H9 (cell line): ENCODE measurements around the gene VASH1. TPM values are rescaled to one million over a fixed set of nuclear protein-coding genes. Genes with fewer than 3 reads are reported as not detected.
A peak's percentile ranks its signal among the peaks of the same experiment; 100 is the strongest.

ENCODE experiments used
- DNase-seq: peaks from one replicate; pipeline ENCODE4 v3.0.0-alpha.2; 2017
- H2AFZ ChIP-seq: one replicate; pipeline ENCODE4 v1.6.1; 2013; ENCODE audit warnings: mild to moderate bottlenecking, low read length, control low read depth, moderate library complexity
- H2AK5ac ChIP-seq: 2 replicates; pipeline ENCODE4 v1.6.1; 2013; ENCODE audit warnings: low read length, control low read depth, mixed read lengths; ENCODE audit not compliant: insufficient read length
- H2BK120ac ChIP-seq: one replicate; pipeline ENCODE4 v1.6.1; 2013; ENCODE audit warnings: low read depth, mild to moderate bottlenecking, low read length, control low read depth, inconsistent platforms; ENCODE audit not compliant: poor library complexity, severe bottlenecking
- H2BK12ac ChIP-seq: 2 replicates; pipeline ENCODE4 v1.6.1; 2013; ENCODE audit warnings: low read length, control low read depth, mixed read lengths, low read depth; ENCODE audit not compliant: insufficient read length
- H2BK15ac ChIP-seq: 2 replicates; pipeline ENCODE4 v1.6.1; 2013; ENCODE audit warnings: low read depth, low read length, control low read depth
- H2BK20ac ChIP-seq: one replicate; pipeline ENCODE4 v1.6.1; 2013; ENCODE audit warnings: low read depth, mild to moderate bottlenecking, low read length, control low read depth, inconsistent platforms; ENCODE audit not compliant: poor library complexity, severe bottlenecking
- H2BK5ac ChIP-seq: 2 replicates; pipeline ENCODE4 v1.6.1; 2013; ENCODE audit warnings: low read length, control low read depth, mixed read lengths; ENCODE audit not compliant: insufficient read length
- H3K14ac ChIP-seq: 2 replicates; pipeline ENCODE4 v1.6.1; 2013; ENCODE audit warnings: low read length, control low read depth; ENCODE audit not compliant: insufficient read depth
- H3K18ac ChIP-seq: 2 replicates; pipeline ENCODE4 v1.6.1; 2013; ENCODE audit warnings: low read depth, mild to moderate bottlenecking, mixed read lengths, low read length, control low read depth; ENCODE audit not compliant: insufficient read length
- H3K23ac ChIP-seq: 2 replicates; pipeline ENCODE4 v1.6.1; 2013; ENCODE audit warnings: low read length, control low read depth, mixed read lengths, low read depth; ENCODE audit not compliant: insufficient read length
- H3K23me2 ChIP-seq: 2 replicates; pipeline ENCODE4 v1.6.1; 2013; ENCODE audit warnings: low read depth, mild to moderate bottlenecking, mixed read lengths, low read length, control low read depth; ENCODE audit not compliant: insufficient read length, poor library complexity, severe bottlenecking
- H3K27ac ChIP-seq: 2 replicates; pipeline ENCODE4 v1.5.1; 2013; ENCODE audit warnings: low read length, control low read depth, mixed read lengths, low read depth; ENCODE audit not compliant: insufficient read length
- H3K27me3 ChIP-seq: 2 replicates; pipeline ENCODE4 v1.6.1; 2013; ENCODE audit warnings: low read length, control low read depth, inconsistent platforms; ENCODE audit not compliant: insufficient read depth
- H3K4ac ChIP-seq: 2 replicates; pipeline ENCODE4 v1.6.1; 2013; ENCODE audit warnings: low read depth, mild to moderate bottlenecking, control low read depth, inconsistent platforms, low read length, moderate library complexity
- H3K4me1 ChIP-seq: 2 replicates; pipeline ENCODE4 v1.6.1; 2013; ENCODE audit warnings: low read length, control low read depth, inconsistent platforms; ENCODE audit not compliant: insufficient read depth
- H3K4me2 ChIP-seq: 2 replicates; pipeline ENCODE4 v1.6.1; 2013; ENCODE audit warnings: low read length, control low read depth, mixed read lengths; ENCODE audit not compliant: insufficient read length, insufficient read depth
- H3K56ac ChIP-seq: 2 replicates; pipeline ENCODE4 v1.6.1; 2013; ENCODE audit warnings: low read depth, mild to moderate bottlenecking, mixed read lengths, low read length, control low read depth; ENCODE audit not compliant: insufficient read length
- H3K79me1 ChIP-seq: 2 replicates; pipeline ENCODE4 v1.6.1; 2013; ENCODE audit warnings: low read depth, mild to moderate bottlenecking, moderate library complexity, low read length, control low read depth, inconsistent platforms; ENCODE audit not compliant: insufficient read depth, poor library complexity, severe bottlenecking
- H3K79me2 ChIP-seq: 2 replicates; pipeline ENCODE4 v1.6.1; 2013; ENCODE audit warnings: low read length, control low read depth, inconsistent platforms; ENCODE audit not compliant: insufficient read depth
- H3K9ac ChIP-seq: 2 replicates; pipeline ENCODE4 v1.6.1; 2013; ENCODE audit warnings: low read length, control low read depth, mixed read lengths; ENCODE audit not compliant: insufficient read length; ENCODE audit errors: extremely low read depth
- H3K9me3 ChIP-seq: one replicate; pipeline ENCODE4 v1.6.1; 2013; ENCODE audit warnings: low read depth, low read length, inconsistent platforms; ENCODE audit not compliant: control insufficient read depth
- H3T11ph ChIP-seq: one replicate; pipeline ENCODE4 v1.6.1; 2013; ENCODE audit warnings: mild to moderate bottlenecking, low read length, control low read depth, inconsistent platforms
- H4K20me1 ChIP-seq: one replicate; pipeline ENCODE4 v1.6.1; 2013; ENCODE audit not compliant: control insufficient read depth, insufficient read length, insufficient read depth
- H4K5ac ChIP-seq: 2 replicates; pipeline ENCODE4 v1.6.1; 2013; ENCODE audit warnings: low read depth, mild to moderate bottlenecking, mixed read lengths, low read length, control low read depth; ENCODE audit not compliant: insufficient read length
- H4K8ac ChIP-seq: replicated peaks from 2 replicates; pipeline ENCODE4 v1.6.1; 2013; ENCODE audit warnings: low read length, control low read depth, mixed read lengths, low read depth; ENCODE audit not compliant: insufficient read length
- H4K91ac ChIP-seq: 2 replicates; pipeline ENCODE4 v1.6.1; 2013; ENCODE audit warnings: low read depth, mild to moderate bottlenecking, moderate library complexity, mixed read lengths, low read length, control low read depth; ENCODE audit not compliant: insufficient read length
- H3K27ac Mint-ChIP-seq, 3 experiments: 2 replicates in 2 of 3; 3 replicates in 1 of 3; pipeline ENCODE4 v1.8.0; 2020 to 2021; ENCODE audit warnings: mixed read lengths in 3 of 3, mild to moderate bottlenecking in 1 of 3, moderate library complexity in 1 of 3
- H3K27me3 Mint-ChIP-seq: 2 replicates; pipeline ENCODE4 v1.8.0; 2021; ENCODE audit warnings: low read depth, mild to moderate bottlenecking, moderate library complexity, mixed read lengths
- H3K36me3 Mint-ChIP-seq, 3 experiments: 2 replicates in 2 of 3; 3 replicates in 1 of 3; pipeline ENCODE4 v1.8.0; 2020 to 2021; ENCODE audit warnings: low read depth in 3 of 3, mixed read lengths in 3 of 3; ENCODE audit not compliant: insufficient read depth in 1 of 3
- H3K4me1 Mint-ChIP-seq, 2 experiments: 2 replicates each; pipeline ENCODE4 v1.8.0; 2020; ENCODE audit warnings: mixed read lengths in 2 of 2
- H3K4me3 Mint-ChIP-seq, 2 experiments: 2 replicates in 1 of 2; 3 replicates in 1 of 2; pipeline ENCODE4 v1.8.0; 2020 to 2021; ENCODE audit warnings: mild to moderate bottlenecking in 2 of 2, mixed read lengths in 2 of 2, moderate library complexity in 1 of 2
- H3K9me3 Mint-ChIP-seq, 2 experiments: 2 replicates in 1 of 2; 3 replicates in 1 of 2; pipeline ENCODE4 v1.8.0; 2020; ENCODE audit warnings: mild to moderate bottlenecking in 2 of 2, mixed read lengths in 2 of 2, moderate library complexity in 1 of 2
- WGBS: extraction: QIAGEN DNeasy Blood & Tissue Kit; methylation state at CpG from one replicate; pipeline ENCODE4 v1.1.7; 2013; ENCODE audit warnings: missing lambda C conversion rate, low lambda C conversion rate, mixed read lengths; ENCODE audit not compliant: insufficient read length; ENCODE audit errors: extremely low coverage; 5-methylcytosine and 5-hydroxymethylcytosine counted together
- total RNA-seq: library from RNA; stranded (reverse); gene quantifications from 2 replicates; pipeline ENCODE4 v1.2.1, GENCODE V29; 2021
- TF ChIP-seq, protein P1 (sequence below): fragments of 200-600 bp; sonication (generic); conservative IDR thresholded peaks from 3 replicates; pipeline ENCODE4 v1.8.0; 2021; ENCODE audit warnings: antibody characterized with exemption, mild to moderate bottlenecking

VASH1 gene
- total RNA-seq, 1 experiment from 2014 or later, result 5.8 TPM

DNA sequence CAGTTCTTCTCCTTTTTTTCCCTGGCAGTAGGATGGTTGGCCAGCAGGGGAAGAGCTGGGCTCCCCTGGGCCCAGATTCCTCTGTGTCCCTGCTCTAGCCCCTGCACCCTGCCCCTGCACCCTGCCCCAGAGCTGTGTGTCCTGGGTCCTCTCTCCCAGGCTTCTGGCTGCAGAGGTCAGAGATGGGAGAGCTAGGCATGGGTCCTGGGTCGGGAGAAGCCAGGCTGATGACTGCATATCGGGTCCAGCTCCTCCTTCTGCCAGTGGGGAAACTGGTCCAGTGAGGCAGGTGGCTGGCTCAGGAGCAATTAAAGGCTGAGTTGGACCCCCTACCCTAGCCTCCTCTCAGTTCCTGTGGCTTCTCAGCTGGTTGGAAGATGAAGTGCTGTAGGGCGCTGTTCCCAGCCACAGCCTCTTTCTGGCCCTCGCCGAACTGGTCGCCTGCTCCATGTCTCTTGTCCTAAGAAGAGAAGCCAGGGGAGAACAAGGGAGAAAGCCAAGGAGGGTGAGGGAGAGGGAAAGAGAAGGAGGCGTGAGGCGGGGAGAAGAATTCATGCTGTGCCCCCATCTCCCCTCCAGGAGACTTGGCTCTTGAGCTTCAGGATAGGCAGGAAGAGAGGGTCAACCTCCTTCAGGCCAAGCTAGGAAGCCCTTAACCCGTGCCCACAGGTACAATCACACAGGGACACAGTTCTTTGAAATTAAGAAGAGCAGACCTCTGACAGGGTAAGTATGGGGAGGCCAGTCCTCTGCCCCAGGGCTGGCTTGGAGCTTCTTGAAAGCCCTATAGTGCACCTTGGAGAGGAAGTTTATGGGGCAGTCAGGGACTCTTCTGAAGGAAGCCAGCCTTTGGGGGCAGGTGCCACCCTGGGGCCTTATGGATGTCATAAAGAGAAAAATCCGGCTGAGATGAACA lies 9.5 kb downstream of the VASH1 start:
- Histone ChIP-seq H3K18ac (no peak overlapping the region), H3T11ph (no peak overlapping the region), H3K79me2 (no peaks in the 10 kb centered on the region), H3K14ac (no peak overlapping the region; the same call in 1 of the 2 replicates), H3K27ac (no peak overlapping the region), H2BK12ac (no peak overlapping the region), H2BK15ac (no peak overlapping the region), H2AK5ac (no peak overlapping the region), H3K56ac (no peak overlapping the region), H3K9me3 (no peaks in the 10 kb centered on the region), H4K91ac (no peak overlapping the region), H3K4me1 (peaks cover 7% of the 10 kb centered on the region; the same call in 1 of the 2 replicates), H3K4me2 (no peak overlapping the region), H4K5ac (no peak overlapping the region), H3K23ac (no peak overlapping the region), H2BK120ac (no peak overlapping the region), H2BK20ac (no peak overlapping the region), H2AFZ (no peak overlapping the region), H2BK5ac (no peak overlapping the region), H3K23me2 (no peaks in the 10 kb centered on the region), H4K8ac (no peak overlapping the region), H3K4ac (no peak overlapping the region), H3K9ac (no peak overlapping the region), H3K27me3 (no peaks in the 10 kb centered on the region), H3K79me1 (no peaks in the 10 kb centered on the region), H4K20me1 (no peaks in the 10 kb centered on the region)
- Mint-ChIP-seq H3K4me3 (no peak overlapping the region; a peak in 1 of 5 replicates), H3K27me3 (peaks cover 11% of the 10 kb centered on the region), H3K9me3 (no peaks in the 10 kb centered on the region), H3K27ac (no peak overlapping the region), H3K4me1 (peaks cover 27 to 35% of the 10 kb centered on the region in 2 experiments), H3K36me3 (peaks cover 0 to 1% (median 0%) of the 10 kb centered on the region in 3 experiments; a peak in 1 of 7 replicates)
- TF ChIP-seq, protein P1, sequence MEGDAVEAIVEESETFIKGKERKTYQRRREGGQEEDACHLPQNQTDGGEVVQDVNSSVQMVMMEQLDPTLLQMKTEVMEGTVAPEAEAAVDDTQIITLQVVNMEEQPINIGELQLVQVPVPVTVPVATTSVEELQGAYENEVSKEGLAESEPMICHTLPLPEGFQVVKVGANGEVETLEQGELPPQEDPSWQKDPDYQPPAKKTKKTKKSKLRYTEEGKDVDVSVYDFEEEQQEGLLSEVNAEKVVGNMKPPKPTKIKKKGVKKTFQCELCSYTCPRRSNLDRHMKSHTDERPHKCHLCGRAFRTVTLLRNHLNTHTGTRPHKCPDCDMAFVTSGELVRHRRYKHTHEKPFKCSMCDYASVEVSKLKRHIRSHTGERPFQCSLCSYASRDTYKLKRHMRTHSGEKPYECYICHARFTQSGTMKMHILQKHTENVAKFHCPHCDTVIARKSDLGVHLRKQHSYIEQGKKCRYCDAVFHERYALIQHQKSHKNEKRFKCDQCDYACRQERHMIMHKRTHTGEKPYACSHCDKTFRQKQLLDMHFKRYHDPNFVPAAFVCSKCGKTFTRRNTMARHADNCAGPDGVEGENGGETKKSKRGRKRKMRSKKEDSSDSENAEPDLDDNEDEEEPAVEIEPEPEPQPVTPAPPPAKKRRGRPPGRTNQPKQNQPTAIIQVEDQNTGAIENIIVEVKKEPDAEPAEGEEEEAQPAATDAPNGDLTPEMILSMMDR, result no peak
- DNase-seq, result peak; percentile 22
- WGBS, result no CpG with 5 or more reads among the region's 10 CpGs
